Cerebellar cortex (tissue), 1 donor: ENCODE measurements around the gene C9orf85.
A peak's percentile ranks its signal among the peaks of the same experiment; 100 is the strongest.

ENCODE experiments used
- DNase-seq: peaks from one replicate; pipeline ENCODE4 v3.0.0-alpha.2; 2015; ENCODE audit warnings: low spot score

Gene C9orf85

DNA sequence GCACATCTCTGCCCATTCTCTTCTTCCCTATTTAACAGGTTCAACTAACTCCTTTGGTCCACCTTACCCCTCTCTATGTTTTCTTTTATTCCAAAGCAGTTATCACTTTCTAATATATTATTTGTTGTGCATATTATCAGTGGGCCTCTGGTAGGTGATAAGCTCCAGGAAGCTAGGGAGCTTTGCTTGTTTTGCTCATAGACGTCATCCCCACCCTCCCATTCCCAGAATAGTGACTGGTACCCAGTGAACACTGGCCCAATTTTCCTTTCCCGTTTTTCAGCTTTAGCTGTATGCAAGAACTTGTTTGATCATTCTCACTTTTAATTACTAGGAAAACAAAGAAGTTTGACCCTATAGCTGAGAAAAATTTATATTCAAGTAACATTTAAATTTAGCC lies 7.4 kb upstream of the C9orf85 start:
- no peak for DNase-seq

DNA sequence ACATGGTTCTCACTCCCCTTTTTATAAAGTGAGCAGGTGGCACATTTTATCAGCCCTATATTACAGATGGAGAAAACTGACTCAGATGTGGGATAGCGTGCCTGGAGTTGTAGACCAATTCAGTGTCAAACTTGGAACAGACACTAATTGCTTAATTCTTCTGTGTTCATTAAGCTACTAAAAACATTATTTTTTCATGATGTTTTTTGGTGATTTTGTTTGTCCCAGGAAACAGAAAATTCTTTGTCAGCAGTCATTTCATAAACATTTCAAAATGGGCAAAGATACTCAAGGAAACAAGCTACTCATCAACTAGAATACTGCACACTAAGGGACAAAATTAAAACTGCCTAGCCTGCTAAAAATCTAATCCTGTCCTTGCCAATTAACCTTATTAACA lies 2.6 kb upstream of the C9orf85 start:
- peak; percentile 29 for DNase-seq

DNA sequence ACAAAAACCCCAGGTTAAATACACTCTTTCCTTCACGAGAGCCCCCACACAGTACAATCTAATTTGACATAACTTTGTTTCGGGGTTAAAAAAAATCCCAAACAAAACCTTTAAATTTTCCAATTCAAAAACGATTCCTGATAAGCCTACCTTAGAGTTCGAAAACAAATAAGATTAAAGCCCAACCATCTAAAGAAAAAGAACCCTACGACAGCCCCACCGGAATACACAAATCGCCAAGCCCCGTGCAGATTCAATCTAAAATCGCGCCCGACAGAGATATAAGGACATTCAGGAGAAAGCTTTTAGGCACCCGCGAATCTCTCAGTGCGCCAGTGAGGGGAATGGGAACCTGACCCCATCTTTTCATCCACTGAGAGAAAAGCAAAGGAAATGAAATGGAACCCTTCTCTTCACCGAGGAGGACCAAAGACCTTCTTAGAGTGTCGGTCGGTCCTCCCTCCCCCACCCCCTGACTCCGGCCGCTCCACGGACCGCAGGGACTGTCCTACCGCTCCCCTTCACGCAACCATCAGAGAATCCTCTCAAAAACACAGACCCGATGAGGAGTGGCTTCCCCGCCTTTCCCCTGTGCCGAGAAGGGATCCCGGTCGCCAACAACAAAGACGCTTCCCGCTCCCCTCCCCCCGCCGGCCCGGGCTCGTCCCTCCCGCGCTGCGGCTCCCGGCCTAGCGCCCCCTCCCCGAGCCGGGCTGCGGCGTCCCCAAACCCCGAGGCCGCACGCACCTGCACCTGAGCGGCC lies 1.4 kb upstream of the C9orf85 start:
- peak; percentile 51 for DNase-seq

DNA sequence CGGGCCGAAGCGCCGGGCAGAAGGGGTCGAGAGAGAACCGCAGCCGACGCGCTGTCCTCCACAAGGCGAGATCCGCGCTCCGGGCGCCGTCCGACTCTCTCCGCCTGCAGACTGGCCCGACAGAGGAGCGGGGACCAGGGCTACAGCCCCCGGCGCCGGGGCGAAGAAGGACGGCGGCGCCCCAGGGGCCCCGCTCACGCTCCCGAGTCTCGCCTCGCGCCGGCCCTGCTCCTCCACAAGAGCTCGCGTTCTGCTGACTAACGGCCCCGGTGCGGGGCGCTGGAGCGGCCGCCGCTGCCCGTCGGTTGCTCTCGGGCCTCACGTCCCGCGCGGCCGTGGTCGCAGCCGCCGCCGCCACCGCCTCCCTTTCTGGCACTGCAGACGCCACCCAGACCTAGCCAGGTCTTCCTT lies 784 bp upstream of the C9orf85 start:
- DNase-seq = no peak

DNA sequence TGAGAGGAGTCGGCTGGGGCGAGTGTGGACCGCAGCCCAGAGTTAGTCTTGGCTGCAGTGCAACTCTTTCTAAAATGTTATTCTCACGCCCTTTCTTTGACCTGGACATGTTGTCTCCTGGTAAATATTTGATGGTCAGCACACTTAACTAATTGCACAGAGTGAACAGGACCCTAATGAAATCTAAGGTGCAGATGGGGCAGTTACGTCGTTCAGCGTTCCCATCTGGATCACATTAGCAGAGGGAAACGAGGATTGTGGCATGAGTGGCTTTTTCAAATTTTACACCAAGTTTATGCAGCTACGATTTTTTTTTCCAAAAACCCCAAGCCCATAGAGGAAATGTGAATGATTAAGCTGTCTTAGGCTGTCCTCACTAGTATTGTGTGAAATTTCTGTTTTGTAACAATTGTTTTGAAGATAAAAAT lies 483 bp downstream of the C9orf85 start:
- DNase-seq = no peak

DNA sequence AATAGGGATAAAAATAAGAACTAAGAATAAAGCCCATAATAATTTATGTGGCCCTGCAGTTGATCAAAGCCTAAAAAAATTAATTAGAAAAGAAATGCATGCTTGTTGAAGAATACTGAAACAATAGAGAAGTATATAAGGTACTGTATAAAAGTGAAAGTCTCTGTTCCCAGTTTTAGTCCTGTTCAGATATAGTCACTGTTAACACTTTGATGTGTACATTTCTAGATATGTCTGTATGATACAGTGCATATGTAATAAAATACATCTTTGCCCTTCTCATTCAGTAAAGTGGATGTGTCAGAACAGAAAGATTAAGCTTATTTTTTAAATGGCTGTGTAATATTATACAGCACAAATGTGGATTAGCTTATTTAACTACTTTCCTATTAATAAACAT lies 4.1 kb downstream of the C9orf85 start:
- no peak for DNase-seq

DNA sequence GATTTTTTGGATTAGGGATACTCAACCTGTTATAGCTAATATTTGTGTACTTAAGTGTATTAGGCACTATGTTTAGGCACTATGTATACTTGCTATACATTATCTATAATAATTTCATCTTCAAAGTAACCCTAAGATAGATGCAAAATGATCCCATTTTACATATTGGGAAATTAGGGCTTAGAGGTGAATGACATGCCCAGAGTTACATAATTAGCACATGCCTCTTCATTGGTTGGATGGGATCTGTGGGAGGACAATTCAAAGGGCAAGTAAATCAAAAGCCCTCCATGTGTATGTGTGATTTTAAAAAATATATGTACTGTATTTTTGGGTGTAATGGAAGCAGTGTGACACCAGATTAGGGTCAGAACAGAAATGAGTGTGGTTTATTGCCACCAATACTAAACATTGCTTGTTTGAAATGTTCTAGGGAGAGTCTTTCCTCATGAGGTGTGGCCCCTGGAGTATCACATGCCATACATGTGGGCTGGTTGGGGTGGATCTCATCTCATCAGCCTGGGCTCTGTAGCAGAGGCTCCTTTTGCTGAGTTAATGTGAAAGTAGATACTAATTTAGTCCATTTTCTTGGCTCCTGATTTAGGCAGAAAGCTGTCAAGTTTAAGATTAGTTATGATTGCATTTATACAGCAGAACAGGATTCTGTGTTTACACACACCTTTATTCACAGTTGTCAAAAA lies 5.5 kb downstream of the C9orf85 start:
- no peak for DNase-seq

DNA sequence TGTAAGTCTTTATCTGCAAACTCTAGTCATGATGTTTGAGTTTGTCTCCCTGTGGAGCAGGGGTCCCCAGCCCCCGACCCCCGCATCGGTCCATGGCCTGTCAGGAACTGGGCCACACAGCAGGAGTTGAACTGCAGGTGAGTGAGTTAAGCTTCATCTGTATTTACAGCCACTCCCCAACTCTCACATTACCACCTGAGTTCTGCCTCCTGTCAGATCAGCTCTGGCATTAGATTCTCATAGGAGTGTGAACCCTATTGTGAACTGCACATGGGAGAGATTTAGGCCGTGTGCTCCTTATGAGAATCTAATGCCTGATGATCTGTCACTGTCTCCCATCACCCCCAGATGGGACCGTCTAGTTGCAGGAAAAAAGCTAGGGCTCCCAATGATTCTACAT lies 7.0 kb downstream of the C9orf85 start:
- DNase-seq = no peak

DNA sequence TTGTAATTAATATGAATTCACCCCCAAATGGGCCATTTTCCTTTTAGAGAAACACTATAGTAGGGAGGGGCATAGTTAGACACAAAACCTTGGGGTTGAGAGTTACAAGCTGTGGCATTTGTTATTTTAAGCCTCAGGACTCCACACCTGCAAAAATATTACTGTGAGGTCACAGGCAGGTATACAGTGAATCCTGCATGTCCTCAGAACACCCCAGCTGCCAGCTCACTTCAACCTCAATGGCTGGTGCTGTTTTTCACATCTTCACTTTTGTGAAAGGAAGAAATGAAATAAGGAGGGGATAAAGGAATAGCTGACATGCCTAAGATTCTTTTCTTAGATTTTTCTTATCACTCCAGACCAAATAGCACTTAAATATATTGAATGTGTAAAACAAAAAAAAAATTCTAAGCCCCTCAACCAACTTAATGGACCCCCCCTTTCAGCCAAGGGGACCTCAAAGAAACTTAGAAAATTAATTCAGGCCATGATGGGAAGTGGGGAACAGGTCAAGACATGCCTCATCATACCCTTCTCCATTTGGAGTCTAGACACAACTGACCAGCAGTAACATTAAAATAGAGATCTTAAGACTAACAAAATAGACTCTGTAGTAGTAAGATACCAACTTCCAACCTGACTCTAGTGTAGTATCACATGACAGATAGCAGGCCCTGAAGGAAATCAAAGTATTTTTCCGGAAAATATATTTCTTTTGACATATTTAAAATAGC lies 9.2 kb downstream of the C9orf85 start:
- no peak for DNase-seq

DNA sequence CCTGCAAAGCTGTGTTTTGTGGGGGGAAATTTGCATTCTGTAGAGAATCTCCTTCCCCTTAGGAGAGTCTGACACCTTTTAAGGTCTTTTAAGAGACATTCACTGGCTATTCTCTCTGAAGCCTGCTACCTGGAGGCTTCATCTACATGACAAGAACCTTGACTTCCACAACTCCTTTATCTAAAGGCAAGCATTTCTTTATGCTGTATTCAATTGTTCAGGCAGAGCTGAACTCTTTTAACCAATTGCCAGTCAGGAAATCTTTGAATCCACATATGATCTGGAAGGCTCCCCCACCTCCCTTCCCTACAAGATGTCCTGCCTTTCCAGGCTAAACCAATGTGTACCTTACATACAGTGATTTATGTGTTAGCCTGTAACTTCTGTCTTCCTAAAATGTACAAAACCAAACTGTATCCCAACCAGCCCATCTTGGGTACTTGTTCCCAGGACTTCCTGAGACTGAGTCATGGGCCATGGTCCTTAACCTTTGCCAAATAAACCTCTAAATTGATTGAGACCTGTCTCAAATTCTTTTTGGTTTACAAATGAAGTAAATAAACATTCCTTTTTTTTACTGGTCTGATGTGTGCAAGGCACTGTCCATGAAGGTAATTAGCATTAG lies 9.9 kb downstream of the C9orf85 start:
- DNase-seq = no peak

DNA sequence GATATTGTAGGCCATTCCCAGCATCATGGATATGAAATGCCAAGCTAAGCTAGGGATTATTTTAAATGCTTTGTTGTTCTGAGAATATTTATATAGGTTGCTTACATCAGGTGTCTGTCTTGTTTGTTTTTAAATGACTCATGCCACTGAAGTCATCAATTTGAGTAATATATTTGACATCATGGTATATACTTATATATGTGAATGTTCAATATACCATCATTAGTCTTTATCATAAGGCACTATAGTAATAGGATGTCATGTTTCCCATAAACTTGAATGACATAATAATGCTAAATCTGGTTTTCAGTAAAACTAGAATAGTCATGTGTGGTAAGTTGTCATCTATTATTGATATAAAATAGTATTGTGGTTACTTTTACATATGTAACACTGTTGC lies 13.1 kb downstream of the C9orf85 start:
- DNase-seq = no peak

DNA sequence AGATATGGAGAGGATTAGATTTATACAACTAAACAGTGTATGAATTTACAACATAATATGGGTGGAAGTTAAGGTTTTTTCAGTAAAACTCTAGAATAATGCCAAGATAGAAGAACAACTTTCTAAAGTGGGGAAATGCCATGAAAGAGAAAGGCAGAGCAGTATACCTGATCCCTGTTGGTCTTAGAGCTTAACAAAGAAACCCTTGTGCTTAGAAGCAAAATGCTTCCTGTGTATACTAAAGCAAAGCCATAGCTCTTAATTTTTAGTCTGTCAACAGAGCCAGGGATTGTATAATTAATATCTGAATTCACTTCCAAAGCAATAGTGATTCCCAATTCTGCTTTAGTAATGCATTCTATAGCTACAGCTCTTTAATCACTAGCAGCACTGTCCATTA lies 14.4 kb downstream of the C9orf85 start:
- DNase-seq = no peak

DNA sequence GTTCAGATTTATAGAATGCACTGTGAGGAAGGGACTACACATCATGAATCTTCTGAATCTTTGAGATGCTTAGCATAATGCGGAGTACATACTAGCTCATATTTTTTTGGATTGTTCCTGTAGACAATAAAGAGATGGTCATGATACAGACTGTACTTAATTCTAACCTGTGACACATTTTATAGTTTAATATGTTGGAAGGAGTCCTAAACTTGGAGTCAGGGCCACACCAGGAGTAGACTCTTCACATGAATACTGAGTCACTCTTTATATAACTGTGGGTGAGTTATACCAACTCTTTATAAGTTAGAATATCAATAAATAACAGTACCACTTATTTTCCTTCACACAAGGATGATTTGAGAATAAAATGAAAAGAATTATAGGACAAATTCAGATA lies 16.9 kb downstream of the C9orf85 start:
- no peak for DNase-seq

DNA sequence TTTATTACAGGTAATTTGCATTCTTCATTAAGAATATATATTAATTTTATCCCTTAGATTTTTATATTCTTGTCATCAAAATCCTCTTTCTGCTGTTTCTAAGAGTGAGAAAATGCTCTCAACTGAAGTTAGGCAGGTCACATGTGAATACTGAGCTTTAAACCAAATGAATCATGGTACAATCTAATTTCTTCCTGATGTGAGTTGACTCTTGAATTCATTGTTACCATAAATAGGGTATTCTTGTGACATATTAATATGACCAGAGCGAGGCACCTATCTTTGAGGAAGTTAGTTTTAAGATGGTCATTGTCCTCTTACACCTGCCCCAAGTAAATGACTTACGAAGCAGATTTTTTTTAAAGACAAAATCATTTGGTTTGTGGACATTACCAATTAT lies 17.4 kb downstream of the C9orf85 start:
- DNase-seq = no peak

DNA sequence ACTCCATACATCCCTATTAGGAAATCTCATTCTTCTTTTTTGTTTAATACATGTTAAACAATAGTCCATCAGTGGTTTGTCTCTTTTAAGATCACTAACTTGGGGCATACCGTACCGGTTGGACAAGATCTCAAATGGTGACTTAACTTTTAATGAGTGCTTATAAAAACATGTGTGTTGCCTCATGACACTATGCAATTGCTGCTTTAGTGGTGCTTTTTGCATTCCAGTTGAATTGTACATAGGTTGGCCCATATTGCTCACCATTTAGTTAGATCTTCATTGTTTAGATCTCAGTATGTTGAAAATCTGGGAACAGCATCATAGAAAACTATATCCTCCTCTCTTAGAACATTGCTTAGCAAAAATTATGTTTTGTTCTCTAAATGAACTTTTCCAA lies 17.8 kb downstream of the C9orf85 start:
- DNase-seq = no peak

DNA sequence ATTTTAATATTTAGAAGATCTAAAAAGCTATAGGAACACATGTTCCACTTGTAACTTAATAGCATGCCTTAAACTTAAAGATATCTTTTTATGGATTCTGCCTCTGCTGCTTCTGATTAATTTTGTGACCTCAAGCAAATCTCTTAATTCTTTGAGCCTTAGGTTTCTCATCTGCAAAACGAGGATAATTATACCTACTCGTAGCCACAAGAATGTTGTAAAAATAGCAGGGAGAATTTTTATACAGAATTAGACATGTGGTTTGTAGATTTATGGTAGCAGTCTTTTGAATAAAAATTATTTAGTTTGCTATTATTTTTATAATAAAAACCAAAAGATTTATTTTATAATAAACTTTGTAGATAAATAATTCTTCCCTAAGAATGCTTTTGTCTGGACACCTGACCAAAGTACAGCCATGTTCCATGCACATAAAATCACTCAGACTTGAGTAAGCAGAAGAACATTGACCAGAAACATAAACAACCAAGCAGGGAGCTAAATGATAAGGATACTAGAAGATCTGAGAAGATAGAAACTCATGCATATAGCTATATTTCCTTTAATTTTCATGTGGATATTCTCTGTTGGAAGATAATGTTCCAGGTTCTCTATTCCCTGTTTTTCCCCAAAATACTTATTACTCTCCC lies 18.5 kb downstream of the C9orf85 start:
- DNase-seq = no peak

DNA sequence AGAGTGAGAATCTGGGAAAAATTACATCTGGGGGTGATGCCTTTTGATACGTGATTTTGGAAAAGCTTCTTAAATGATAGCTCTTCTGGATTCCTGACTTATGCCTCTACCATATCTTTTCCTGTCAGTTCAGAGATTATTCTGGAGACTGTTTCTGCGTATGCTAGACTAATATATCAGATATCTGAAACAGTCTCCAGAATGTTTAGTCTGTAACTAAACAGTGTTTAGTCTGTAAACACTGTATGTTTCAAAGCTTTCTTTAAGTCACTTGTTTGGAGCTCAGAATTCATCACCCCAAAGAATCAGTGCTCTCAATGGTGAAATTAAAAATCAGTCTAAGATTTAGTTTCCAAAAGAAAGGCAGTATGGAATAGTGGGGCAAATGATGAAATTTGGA lies 19.7 kb downstream of the C9orf85 start:
- no peak for DNase-seq

DNA sequence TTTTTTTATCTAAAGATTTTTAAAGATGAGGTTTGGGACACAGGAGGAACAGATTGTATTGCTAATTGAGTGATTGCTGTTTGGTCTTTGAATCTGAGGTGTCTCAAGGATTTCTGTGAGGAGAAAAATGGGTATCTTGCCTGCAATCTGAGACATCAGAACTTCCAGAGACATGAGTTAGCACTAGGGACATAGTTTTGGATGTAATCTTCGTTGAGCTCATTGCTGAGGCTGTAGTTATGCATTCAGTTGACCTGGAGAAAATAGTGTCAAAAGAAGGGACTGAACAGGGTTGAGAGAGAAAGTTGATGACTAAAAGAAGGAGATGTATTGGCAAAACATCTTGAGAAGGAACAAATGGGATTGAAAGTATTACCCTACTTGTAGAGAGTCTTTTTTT lies 24.6 kb downstream of the C9orf85 start:
- no peak for DNase-seq

DNA sequence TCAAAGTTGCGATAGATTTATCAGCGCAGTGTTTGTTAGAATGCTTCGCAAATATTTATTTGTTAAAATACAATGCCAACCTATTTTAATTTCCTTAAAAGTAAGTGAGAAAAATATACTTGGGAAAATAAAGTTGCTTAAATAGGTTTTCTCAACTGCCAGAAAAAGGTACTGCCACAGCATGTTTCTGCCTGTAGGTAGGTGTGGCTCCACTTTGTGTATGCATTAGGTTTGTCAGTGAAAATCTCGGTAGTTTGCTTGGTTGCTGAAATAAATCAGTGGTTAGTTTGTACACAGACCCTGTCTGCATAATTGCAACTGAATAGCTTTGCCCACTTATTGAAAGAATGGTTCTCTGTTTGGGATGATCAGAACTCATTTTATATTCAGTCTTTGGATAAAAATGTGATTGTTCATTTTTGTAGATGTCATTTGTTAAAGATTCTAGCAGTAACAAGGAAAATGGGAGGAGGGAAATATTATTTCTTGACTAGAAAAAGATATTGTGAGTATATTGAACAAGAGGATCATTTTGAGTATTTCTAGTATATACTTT lies 25.7 kb downstream of the C9orf85 start:
- no peak for DNase-seq

DNA sequence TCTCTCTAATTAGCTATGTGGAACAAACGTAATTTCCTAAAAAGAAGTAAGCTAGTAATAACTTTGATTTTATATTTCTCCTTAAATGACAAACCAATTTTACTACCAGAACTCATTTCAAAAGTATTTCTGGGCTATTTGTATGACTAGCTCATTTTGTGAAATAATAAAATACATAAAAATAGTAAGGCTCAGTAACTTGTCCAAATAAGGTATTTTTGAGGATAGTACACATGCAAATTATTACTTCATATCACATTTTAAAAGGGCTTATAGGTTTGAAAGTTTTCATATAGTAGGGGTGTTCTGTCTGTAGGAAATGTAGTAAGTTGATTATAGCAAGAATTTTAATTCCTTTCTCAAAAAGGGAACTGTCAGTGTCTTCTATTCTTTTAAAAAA lies 26.5 kb downstream of the C9orf85 start:
- no peak for DNase-seq

DNA sequence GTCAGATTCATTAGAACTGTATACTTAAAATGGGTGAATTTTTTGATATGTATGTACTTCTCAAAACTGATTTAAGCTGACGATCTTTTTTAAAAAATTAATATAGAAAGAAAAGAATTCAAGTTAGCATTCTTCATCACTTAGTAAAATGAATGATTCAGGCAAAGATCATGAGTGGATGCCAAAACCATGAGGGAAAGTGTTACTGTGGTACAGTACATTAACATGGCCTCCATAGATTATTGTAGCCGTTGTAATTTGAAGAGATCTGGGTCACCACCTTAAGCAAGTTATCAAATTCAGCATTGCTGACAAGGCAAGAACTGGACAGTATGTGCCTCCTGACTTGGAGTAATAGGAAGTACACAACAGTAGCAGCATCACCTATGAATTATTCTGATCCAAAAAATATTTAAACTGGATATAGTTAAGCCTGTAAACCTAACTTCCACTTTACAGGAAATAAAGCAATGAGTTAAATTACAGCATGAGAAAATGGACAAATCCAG lies 29.7 kb downstream of the C9orf85 start:
- no peak for DNase-seq
